GM12878 (cell line): ENCODE measurements around the gene LBH. TPM values are rescaled to one million over a fixed set of nuclear protein-coding genes. Genes with fewer than 3 reads are reported as not detected.
A peak's percentile ranks its signal among the peaks of the same experiment; 100 is the strongest.

Experiments used
- ATAC-seq: fragments of 200-7000 bp; cut with Tn5 transposase; 3 replicates; pipeline ENCODE4 v1.9.1; 2020; ENCODE audit warnings: mild to moderate bottlenecking, moderate library complexity
- BruUV-seq: library from RNA; stranded (reverse); fragments of 400-500 nt; replicated peaks from 2 replicates; lab custom pipeline; 2021; lab: Mats Ljungman, UMichigan
- CTCF ChIA-PET: fragments of 300-600 bp; sonication (Branson Sonifier 250); formaldehyde crosslinking; extraction: SDS; loops from one replicate; lab custom pipeline; 2021; ENCODE audit warnings: inconsistent platforms; lab: Yijun Ruan, JAX
- POLR2A ChIA-PET: fragments of 350-600 bp; formaldehyde crosslinking; extraction: SDS; loops from one replicate; lab custom pipeline; 2021; ENCODE audit warnings: inconsistent platforms; lab: Charles Lee
- RAD21 ChIA-PET: fragments of 300-600 bp; sonication (Branson Sonifier 250); formaldehyde crosslinking; loops from one replicate; lab custom pipeline; 2023; ENCODE audit warnings: antibody characterized with exemption; ENCODE audit not compliant: unreplicated experiment; lab: Charles Lee
- SMC1A ChIA-PET: fragments of 300-600 bp; sonication (Branson Sonifier 250); formaldehyde crosslinking; loops from one replicate; lab custom pipeline; 2023; ENCODE audit not compliant: unreplicated experiment, uncharacterized antibody; lab: Charles Lee
- DNase-seq: peaks from one replicate; pipeline ENCODE4 v3.0.0-alpha.2; 2011; ENCODE audit warnings: low read depth, low spot score
- FAIRE-seq: peaks from 3 replicates; lab custom pipeline; 2011; peaks lifted over from hg19 to GRCh38; lab: Jason Lieb, UNC
- H2AFZ ChIP-seq: 2 replicates; pipeline ENCODE4 v1.6.0; 2011; ENCODE audit warnings: low read depth, low read length, control low read depth; ENCODE audit not compliant: control insufficient read depth
- H3K27ac ChIP-seq: 2 replicates; pipeline ENCODE4 v1.5.1; 2011; ENCODE audit warnings: control low read depth; ENCODE audit not compliant: control insufficient read depth, insufficient read depth
- H3K27me3 ChIP-seq, 2 experiments: replicated peaks in 1 of 2; 2 replicates each; pipeline versions ENCODE4 v1.6.0 to v1.6.1; 2011; ENCODE audit warnings: low read length in 1 of 2; ENCODE audit not compliant: control insufficient read depth in 2 of 2, insufficient read depth in 2 of 2
- H3K36me3 ChIP-seq, 2 experiments: 2 replicates each; pipeline ENCODE4 v1.5.1; 2011; ENCODE audit warnings: low read length in 1 of 2; ENCODE audit not compliant: control insufficient read depth in 2 of 2, insufficient read depth in 2 of 2
- H3K4me1 ChIP-seq: 2 replicates; pipeline ENCODE4 v1.6.1; 2011; ENCODE audit warnings: mild to moderate bottlenecking, low read length, moderate library complexity, mixed read lengths; ENCODE audit not compliant: control insufficient read depth, insufficient read depth
- H3K4me2 ChIP-seq: 2 replicates; pipeline ENCODE4 v1.6.0; 2011; ENCODE audit warnings: control low read depth; ENCODE audit not compliant: control insufficient read depth, insufficient read depth
- H3K4me3 ChIP-seq: fragments of 200-600 bp; sonication (generic); 2 replicates; pipeline ENCODE4 v1.5.1; 2016
- H3K79me2 ChIP-seq: 2 replicates; pipeline ENCODE4 v1.6.0; 2011; ENCODE audit warnings: low read length; ENCODE audit not compliant: control insufficient read depth, insufficient read depth
- H3K9ac ChIP-seq: 2 replicates; pipeline ENCODE4 v1.8.0; 2011; ENCODE audit warnings: low read length, control low read depth, mixed read lengths; ENCODE audit not compliant: control insufficient read depth, insufficient read depth
- H3K9me3 ChIP-seq: replicated peaks from 3 replicates; pipeline ENCODE4 v1.5.1; 2011; ENCODE audit warnings: mild to moderate bottlenecking, low read length; ENCODE audit not compliant: control insufficient read depth, insufficient read depth
- H4K20me1 ChIP-seq: 2 replicates; pipeline ENCODE4 v1.6.0; 2011; ENCODE audit not compliant: control insufficient read depth, insufficient read depth
- CHD2 ChIP-seq: IDR thresholded peaks from 2 replicates; pipeline ENCODE4 v1.6.1; 2011; ENCODE audit warnings: low read depth, low read length, improper control_type of control experiment, borderline replicate concordance
- CHD4 ChIP-seq: fragments of 200-600 bp; sonication (generic); IDR thresholded peaks from 2 replicates; pipeline ENCODE4 v1.6.1; 2016; ENCODE audit warnings: mild to moderate bottlenecking
- HDAC6 ChIP-seq: fragments of 200-600 bp; sonication (generic); IDR thresholded peaks from one replicate; pipeline ENCODE4 v1.8.0; 2017; ENCODE audit warnings: antibody characterized with exemption; ENCODE audit not compliant: unreplicated experiment
- MTA3 ChIP-seq: IDR thresholded peaks from 2 replicates; pipeline ENCODE4 v1.6.1; 2012; ENCODE audit warnings: low read length, inconsistent platforms, borderline replicate concordance
- NFYB ChIP-seq: IDR thresholded peaks from 2 replicates; pipeline ENCODE4 v1.6.1; 2011; ENCODE audit warnings: low read depth, mild to moderate bottlenecking, low read length, improper control_type of control experiment, moderate library complexity; ENCODE audit not compliant: insufficient read depth
- PAX5 ChIP-seq: IDR thresholded peaks from 2 replicates; pipeline ENCODE4 v1.6.1; 2011; ENCODE audit warnings: low read depth, low read length, borderline replicate concordance
- SIX5 ChIP-seq: IDR thresholded peaks from 2 replicates; pipeline ENCODE4 v1.6.1; 2011; ENCODE audit warnings: mild to moderate bottlenecking, low read depth, low read length, moderate library complexity; ENCODE audit not compliant: severe bottlenecking
- SP1 ChIP-seq: IDR thresholded peaks from one replicate; pipeline ENCODE4 v1.6.1; 2011; ENCODE audit warnings: low read depth, low read length
- ZNF622 ChIP-seq: fragments of 450-650 bp; IDR thresholded peaks from 2 replicates; pipeline ENCODE4 v1.6.1; 2017; ENCODE audit warnings: mild to moderate bottlenecking, inconsistent platforms
- WGBS: methylation state at CpG from one replicate; pipeline ENCODE4 v1.1.6; 2016; ENCODE audit warnings: low lambda C conversion rate; ENCODE audit not compliant: insufficient replicate concordance, insufficient coverage; ENCODE audit errors: missing lambda C conversion rate; 5-methylcytosine and 5-hydroxymethylcytosine counted together
- in situ Hi-C: fragments of 300-500 bp; cut with MboI; formaldehyde crosslinking; loops from 9 replicates; pipeline ENCODE4 v1.14.3; 2018; ENCODE audit warnings: mixed read lengths
- intact Hi-C: fragments of 100-400 bp; cut with micrococcal nuclease; formaldehyde crosslinking; loops from one replicate; pipeline ENCODE4 v1.14.2; 2022; ENCODE audit not compliant: unreplicated experiment
- polyA plus RNA-seq, 11 experiments: library from polyadenylated mRNA; depleted of rRNA in 4 of 11; unstranded in 6 of 11; stranded (reverse) in 5 of 11; fragments of >200 nt; fragmentation: Nextera tagmentation in 4 of 11; fragmentation: Illumina TruSeq in 1 of 11; extraction: Ambion mirVana in 4 of 11; extraction: Trizol in 1 of 11; gene quantifications; 1 replicate in 1 of 11; 2 replicates in 10 of 11; pipeline versions ENCODE4 v1.2.1 to v1.2.3, GENCODE V29; 2011 to 2016; ENCODE audit warnings: inconsistent platforms in 2 of 11, missing spikeins in 2 of 11, low read depth in 1 of 11
- total RNA-seq, 4 experiments: library from RNA; depleted of rRNA in 3 of 4; stranded (reverse); fragments of >200 nt in 3 of 4; fragmentation: Illumina TruSeq in 1 of 4; extraction: Trizol in 1 of 4; gene quantifications; 2 replicates each; pipeline versions ENCODE4 v1.2.1 to v1.2.3, GENCODE V29; 2013 to 2021
- TF ChIP-seq, protein P1 (sequence below): fragments of 450-650 bp; conservative IDR thresholded peaks from 2 replicates; pipeline ENCODE4 v1.6.1; 2017; ENCODE audit warnings: mild to moderate bottlenecking, moderate library complexity
- TF ChIP-seq, protein P2 (sequence below): fragments of 450-650 bp; IDR thresholded peaks from 2 replicates; pipeline ENCODE4 v1.6.1; 2017; ENCODE audit warnings: borderline replicate concordance

The LBH gene
- total and polyA plus RNA-seq, 10 of the 15 experiments (the other 5 are each of a cell fraction or from before 2014, with no cell fraction given), result 9.3 to 133 (median 34.1) TPM

DNA sequence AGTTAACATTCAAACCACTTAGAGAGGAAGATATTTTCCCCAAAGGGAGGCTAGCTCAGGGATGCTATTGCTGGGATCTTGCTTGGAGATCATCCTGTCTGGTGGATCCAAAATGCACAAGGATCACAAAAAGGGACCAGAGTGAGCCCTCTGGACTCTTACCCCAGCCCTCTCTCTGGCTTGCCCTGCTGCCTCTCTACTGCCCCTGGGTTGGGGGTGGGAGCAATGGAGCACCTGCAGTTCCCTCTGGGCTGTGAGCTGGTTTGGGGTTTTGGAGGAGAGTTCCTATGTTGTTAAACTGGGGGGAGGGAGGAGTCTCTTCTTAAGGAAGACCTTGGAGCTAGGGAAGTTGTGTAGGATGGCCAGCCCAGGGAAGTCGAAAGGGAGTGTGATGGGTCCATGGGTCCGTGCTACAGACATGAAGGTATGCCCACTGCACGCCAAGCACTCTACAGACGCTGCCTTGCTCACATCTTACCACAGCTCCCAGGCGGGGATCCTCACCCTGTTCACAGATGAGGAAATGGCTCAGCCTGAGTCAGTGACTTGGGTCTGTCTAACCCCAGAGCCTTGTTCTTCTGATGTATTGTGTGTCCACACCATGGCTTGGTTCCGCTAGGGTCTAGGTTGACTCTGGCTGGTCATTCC, 3.8 kb downstream of the LBH start:
- H4K20me1 ChIP-seq, result no peaks in the 10 kb centered on the region
- H3K9me3 ChIP-seq, result peaks cover 24% of the 10 kb centered on the region; the same call in 2 of the 3 replicates
- no peak for TF ChIP-seq CHD4
- no peak for TF ChIP-seq MTA3
- no peak for TF ChIP-seq PAX5
- TF ChIP-seq, protein P1, sequence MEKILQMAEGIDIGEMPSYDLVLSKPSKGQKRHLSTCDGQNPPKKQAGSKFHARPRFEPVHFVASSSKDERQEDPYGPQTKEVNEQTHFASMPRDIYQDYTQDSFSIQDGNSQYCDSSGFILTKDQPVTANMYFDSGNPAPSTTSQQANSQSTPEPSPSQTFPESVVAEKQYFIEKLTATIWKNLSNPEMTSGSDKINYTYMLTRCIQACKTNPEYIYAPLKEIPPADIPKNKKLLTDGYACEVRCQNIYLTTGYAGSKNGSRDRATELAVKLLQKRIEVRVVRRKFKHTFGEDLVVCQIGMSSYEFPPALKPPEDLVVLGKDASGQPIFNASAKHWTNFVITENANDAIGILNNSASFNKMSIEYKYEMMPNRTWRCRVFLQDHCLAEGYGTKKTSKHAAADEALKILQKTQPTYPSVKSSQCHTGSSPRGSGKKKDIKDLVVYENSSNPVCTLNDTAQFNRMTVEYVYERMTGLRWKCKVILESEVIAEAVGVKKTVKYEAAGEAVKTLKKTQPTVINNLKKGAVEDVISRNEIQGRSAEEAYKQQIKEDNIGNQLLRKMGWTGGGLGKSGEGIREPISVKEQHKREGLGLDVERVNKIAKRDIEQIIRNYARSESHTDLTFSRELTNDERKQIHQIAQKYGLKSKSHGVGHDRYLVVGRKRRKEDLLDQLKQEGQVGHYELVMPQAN, result no peak
- no peak for TF ChIP-seq SP1
- no peak for TF ChIP-seq SIX5
- TF ChIP-seq ZNF622, result no peak
- TF ChIP-seq, protein P2, sequence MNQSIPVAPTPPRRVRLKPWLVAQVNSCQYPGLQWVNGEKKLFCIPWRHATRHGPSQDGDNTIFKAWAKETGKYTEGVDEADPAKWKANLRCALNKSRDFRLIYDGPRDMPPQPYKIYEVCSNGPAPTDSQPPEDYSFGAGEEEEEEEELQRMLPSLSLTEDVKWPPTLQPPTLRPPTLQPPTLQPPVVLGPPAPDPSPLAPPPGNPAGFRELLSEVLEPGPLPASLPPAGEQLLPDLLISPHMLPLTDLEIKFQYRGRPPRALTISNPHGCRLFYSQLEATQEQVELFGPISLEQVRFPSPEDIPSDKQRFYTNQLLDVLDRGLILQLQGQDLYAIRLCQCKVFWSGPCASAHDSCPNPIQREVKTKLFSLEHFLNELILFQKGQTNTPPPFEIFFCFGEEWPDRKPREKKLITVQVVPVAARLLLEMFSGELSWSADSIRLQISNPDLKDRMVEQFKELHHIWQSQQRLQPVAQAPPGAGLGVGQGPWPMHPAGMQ, result no peak
- TF ChIP-seq HDAC6, result no peak
- TF ChIP-seq CHD2, result no peak
- TF ChIP-seq NFYB, result no peak
- H3K79me2 ChIP-seq, result peaks cover 20% of the 10 kb centered on the region
- no peak for ATAC-seq
- ChIA-PET POLR2A (interaction anchor here (0.6 to 6.6 kb wide), 11 partner anchors 8 to 188 kb away, joined by 3 to 65 read pairs (median 3); no protein-coding TSS in a partner anchor), RAD21 (interaction anchor here (0.9 to 18.4 kb wide), 13 partner anchors 8 to 240 kb away, joined by 3 to 322 read pairs (median 7); no protein-coding TSS in a partner anchor), CTCF (interaction anchor here (0.7 to 9.9 kb wide), 14 partner anchors 10 to 936 kb away, joined by 3 to 104 read pairs (median 3); partner anchors contain the start of gene YPEL5), SMC1A (interaction anchor here (0.6 to 25.4 kb wide), 16 partner anchors 12 to 476 kb away, joined by 3 to 444 read pairs (median 3); no protein-coding TSS in a partner anchor)
- H3K4me1 ChIP-seq, result peaks cover 35% of the 10 kb centered on the region
- peak overlapping the region; percentile 97 for H3K4me2 ChIP-seq
- BruUV-seq, result TSS peak; percentile 17
- intact Hi-C loops, result loop anchor here (2.0 to 10.0 kb wide), 4 partner anchors 54 to 250 kb away; partner anchors contain the start of gene LCLAT1
- H2AFZ ChIP-seq, result no peak overlapping the region
- WGBS, result 90% methylated on average over 6 of the region's 6 CpGs
- no peaks in the 10 kb centered on the region; a peak in 2 of 4 replicates for H3K36me3 ChIP-seq
- peak overlapping the region; percentile 3 for H3K27ac ChIP-seq
- no peaks in the 10 kb centered on the region for H3K27me3 ChIP-seq
- FAIRE-seq, result no peak
- DNase-seq, result no peak
- in situ Hi-C loops, result no loop called here
- H3K9ac ChIP-seq, result no peak overlapping the region
- peak overlapping the region; percentile 80 for H3K4me3 ChIP-seq
